H9 (cell line): ENCODE measurements around the gene GIT1. TPM values are rescaled to one million over a fixed set of nuclear protein-coding genes. Genes with fewer than 3 reads are reported as not detected.

ENCODE experiments used
- DNase-seq: peaks from one replicate; pipeline ENCODE4 v3.0.0-alpha.2; 2017
- H2AFZ ChIP-seq: one replicate; pipeline ENCODE4 v1.6.1; 2013; ENCODE audit warnings: mild to moderate bottlenecking, low read length, control low read depth, moderate library complexity
- H2AK5ac ChIP-seq: 2 replicates; pipeline ENCODE4 v1.6.1; 2013; ENCODE audit warnings: low read length, control low read depth, mixed read lengths; ENCODE audit not compliant: insufficient read length
- H2BK120ac ChIP-seq: one replicate; pipeline ENCODE4 v1.6.1; 2013; ENCODE audit warnings: low read depth, mild to moderate bottlenecking, low read length, control low read depth, inconsistent platforms; ENCODE audit not compliant: poor library complexity, severe bottlenecking
- H2BK12ac ChIP-seq: 2 replicates; pipeline ENCODE4 v1.6.1; 2013; ENCODE audit warnings: low read length, control low read depth, mixed read lengths, low read depth; ENCODE audit not compliant: insufficient read length
- H2BK15ac ChIP-seq: 2 replicates; pipeline ENCODE4 v1.6.1; 2013; ENCODE audit warnings: low read depth, low read length, control low read depth
- H2BK20ac ChIP-seq: one replicate; pipeline ENCODE4 v1.6.1; 2013; ENCODE audit warnings: low read depth, mild to moderate bottlenecking, low read length, control low read depth, inconsistent platforms; ENCODE audit not compliant: poor library complexity, severe bottlenecking
- H2BK5ac ChIP-seq: 2 replicates; pipeline ENCODE4 v1.6.1; 2013; ENCODE audit warnings: low read length, control low read depth, mixed read lengths; ENCODE audit not compliant: insufficient read length
- H3K14ac ChIP-seq: 2 replicates; pipeline ENCODE4 v1.6.1; 2013; ENCODE audit warnings: low read length, control low read depth; ENCODE audit not compliant: insufficient read depth
- H3K18ac ChIP-seq: 2 replicates; pipeline ENCODE4 v1.6.1; 2013; ENCODE audit warnings: low read depth, mild to moderate bottlenecking, mixed read lengths, low read length, control low read depth; ENCODE audit not compliant: insufficient read length
- H3K23ac ChIP-seq: 2 replicates; pipeline ENCODE4 v1.6.1; 2013; ENCODE audit warnings: low read length, control low read depth, mixed read lengths, low read depth; ENCODE audit not compliant: insufficient read length
- H3K23me2 ChIP-seq: 2 replicates; pipeline ENCODE4 v1.6.1; 2013; ENCODE audit warnings: low read depth, mild to moderate bottlenecking, mixed read lengths, low read length, control low read depth; ENCODE audit not compliant: insufficient read length, poor library complexity, severe bottlenecking
- H3K27ac ChIP-seq: 2 replicates; pipeline ENCODE4 v1.5.1; 2013; ENCODE audit warnings: low read length, control low read depth, mixed read lengths, low read depth; ENCODE audit not compliant: insufficient read length
- H3K27me3 ChIP-seq: 2 replicates; pipeline ENCODE4 v1.6.1; 2013; ENCODE audit warnings: low read length, control low read depth, inconsistent platforms; ENCODE audit not compliant: insufficient read depth
- H3K4ac ChIP-seq: 2 replicates; pipeline ENCODE4 v1.6.1; 2013; ENCODE audit warnings: low read depth, mild to moderate bottlenecking, control low read depth, inconsistent platforms, low read length, moderate library complexity
- H3K4me1 ChIP-seq: 2 replicates; pipeline ENCODE4 v1.6.1; 2013; ENCODE audit warnings: low read length, control low read depth, inconsistent platforms; ENCODE audit not compliant: insufficient read depth
- H3K4me2 ChIP-seq: 2 replicates; pipeline ENCODE4 v1.6.1; 2013; ENCODE audit warnings: low read length, control low read depth, mixed read lengths; ENCODE audit not compliant: insufficient read length, insufficient read depth
- H3K56ac ChIP-seq: 2 replicates; pipeline ENCODE4 v1.6.1; 2013; ENCODE audit warnings: low read depth, mild to moderate bottlenecking, mixed read lengths, low read length, control low read depth; ENCODE audit not compliant: insufficient read length
- H3K79me1 ChIP-seq: 2 replicates; pipeline ENCODE4 v1.6.1; 2013; ENCODE audit warnings: low read depth, mild to moderate bottlenecking, moderate library complexity, low read length, control low read depth, inconsistent platforms; ENCODE audit not compliant: insufficient read depth, poor library complexity, severe bottlenecking
- H3K79me2 ChIP-seq: 2 replicates; pipeline ENCODE4 v1.6.1; 2013; ENCODE audit warnings: low read length, control low read depth, inconsistent platforms; ENCODE audit not compliant: insufficient read depth
- H3K9ac ChIP-seq: 2 replicates; pipeline ENCODE4 v1.6.1; 2013; ENCODE audit warnings: low read length, control low read depth, mixed read lengths; ENCODE audit not compliant: insufficient read length; ENCODE audit errors: extremely low read depth
- H3K9me3 ChIP-seq: one replicate; pipeline ENCODE4 v1.6.1; 2013; ENCODE audit warnings: low read depth, low read length, inconsistent platforms; ENCODE audit not compliant: control insufficient read depth
- H3T11ph ChIP-seq: one replicate; pipeline ENCODE4 v1.6.1; 2013; ENCODE audit warnings: mild to moderate bottlenecking, low read length, control low read depth, inconsistent platforms
- H4K20me1 ChIP-seq: one replicate; pipeline ENCODE4 v1.6.1; 2013; ENCODE audit not compliant: control insufficient read depth, insufficient read length, insufficient read depth
- H4K5ac ChIP-seq: 2 replicates; pipeline ENCODE4 v1.6.1; 2013; ENCODE audit warnings: low read depth, mild to moderate bottlenecking, mixed read lengths, low read length, control low read depth; ENCODE audit not compliant: insufficient read length
- H4K8ac ChIP-seq: replicated peaks from 2 replicates; pipeline ENCODE4 v1.6.1; 2013; ENCODE audit warnings: low read length, control low read depth, mixed read lengths, low read depth; ENCODE audit not compliant: insufficient read length
- H4K91ac ChIP-seq: 2 replicates; pipeline ENCODE4 v1.6.1; 2013; ENCODE audit warnings: low read depth, mild to moderate bottlenecking, moderate library complexity, mixed read lengths, low read length, control low read depth; ENCODE audit not compliant: insufficient read length
- H3K27ac Mint-ChIP-seq, 3 experiments: 2 replicates in 2 of 3; 3 replicates in 1 of 3; pipeline ENCODE4 v1.8.0; 2020 to 2021; ENCODE audit warnings: mixed read lengths in 3 of 3, mild to moderate bottlenecking in 1 of 3, moderate library complexity in 1 of 3
- H3K27me3 Mint-ChIP-seq: 2 replicates; pipeline ENCODE4 v1.8.0; 2021; ENCODE audit warnings: low read depth, mild to moderate bottlenecking, moderate library complexity, mixed read lengths
- H3K36me3 Mint-ChIP-seq, 3 experiments: 2 replicates in 2 of 3; 3 replicates in 1 of 3; pipeline ENCODE4 v1.8.0; 2020 to 2021; ENCODE audit warnings: low read depth in 3 of 3, mixed read lengths in 3 of 3; ENCODE audit not compliant: insufficient read depth in 1 of 3
- H3K4me1 Mint-ChIP-seq, 2 experiments: 2 replicates each; pipeline ENCODE4 v1.8.0; 2020; ENCODE audit warnings: mixed read lengths in 2 of 2
- H3K4me3 Mint-ChIP-seq, 2 experiments: 2 replicates in 1 of 2; 3 replicates in 1 of 2; pipeline ENCODE4 v1.8.0; 2020 to 2021; ENCODE audit warnings: mild to moderate bottlenecking in 2 of 2, mixed read lengths in 2 of 2, moderate library complexity in 1 of 2
- H3K9me3 Mint-ChIP-seq, 2 experiments: 2 replicates in 1 of 2; 3 replicates in 1 of 2; pipeline ENCODE4 v1.8.0; 2020; ENCODE audit warnings: mild to moderate bottlenecking in 2 of 2, mixed read lengths in 2 of 2, moderate library complexity in 1 of 2
- WGBS: extraction: QIAGEN DNeasy Blood & Tissue Kit; methylation state at CpG from one replicate; pipeline ENCODE4 v1.1.7; 2013; ENCODE audit warnings: missing lambda C conversion rate, low lambda C conversion rate, mixed read lengths; ENCODE audit not compliant: insufficient read length; ENCODE audit errors: extremely low coverage; 5-methylcytosine and 5-hydroxymethylcytosine counted together
- total RNA-seq: library from RNA; stranded (reverse); gene quantifications from 2 replicates; pipeline ENCODE4 v1.2.1, GENCODE V29; 2021
- TF ChIP-seq, protein P1 (sequence below): fragments of 200-600 bp; sonication (generic); conservative IDR thresholded peaks from 3 replicates; pipeline ENCODE4 v1.8.0; 2021; ENCODE audit warnings: antibody characterized with exemption, mild to moderate bottlenecking

The GIT1 gene
- total RNA-seq, 1 experiment from 2014 or later = 47.4 TPM

- H3K27me3 Mint-ChIP-seq = peaks cover 87% of the 10 kb centered on the region
Measured at GRCh38 chr17:29618272-29619065, 29.0 kb upstream of the GIT1 start.

More at GRCh38 chr17:29618272-29619065, 29.0 kb upstream of the GIT1 start:
- H3K4ac ChIP-seq = no peak overlapping the region
- peak overlapping the region; percentile 26 for H3K4me2 ChIP-seq
- no peak overlapping the region for H2AK5ac ChIP-seq
- Mint-ChIP-seq H3K9me3 (no peaks in the 10 kb centered on the region), H3K36me3 (no peaks in the 10 kb centered on the region; a peak in 1 of 7 replicates), H3K27ac (no peak overlapping the region), H3K4me1 (peaks cover 42 to 77% of the 10 kb centered on the region in 2 experiments), H3K4me3 (peak overlapping the region in 1 of 2 experiments; percentile 70; a peak in 3 of 5 replicates)
- no peak overlapping the region for H2BK120ac ChIP-seq
- H3K27ac ChIP-seq = no peak overlapping the region
- H4K91ac ChIP-seq = no peak overlapping the region
- H3K27me3 ChIP-seq = peaks cover 11% of the 10 kb centered on the region
- no peak overlapping the region for H4K5ac ChIP-seq
- no peak overlapping the region for H2BK15ac ChIP-seq
- no peak overlapping the region for H3K9ac ChIP-seq
- H2AFZ ChIP-seq = no peak overlapping the region
- H3K4me1 ChIP-seq = peaks cover 3% of the 10 kb centered on the region; the same call in 1 of the 2 replicates
- no peak overlapping the region for H2BK12ac ChIP-seq
- no peak overlapping the region for H3K14ac ChIP-seq
- no peak for DNase-seq
- H3K79me2 ChIP-seq = no peaks in the 10 kb centered on the region
- H2BK5ac ChIP-seq = no peak overlapping the region
- H4K8ac ChIP-seq = no peak overlapping the region
- no CpG with 5 or more reads among the region's 22 CpGs for WGBS
- no peak overlapping the region for H3K56ac ChIP-seq
- no peak overlapping the region for H3K23ac ChIP-seq
- no peak overlapping the region for H2BK20ac ChIP-seq
- H3K9me3 ChIP-seq = no peaks in the 10 kb centered on the region
- H3T11ph ChIP-seq = no peak overlapping the region
- TF ChIP-seq, protein P1, sequence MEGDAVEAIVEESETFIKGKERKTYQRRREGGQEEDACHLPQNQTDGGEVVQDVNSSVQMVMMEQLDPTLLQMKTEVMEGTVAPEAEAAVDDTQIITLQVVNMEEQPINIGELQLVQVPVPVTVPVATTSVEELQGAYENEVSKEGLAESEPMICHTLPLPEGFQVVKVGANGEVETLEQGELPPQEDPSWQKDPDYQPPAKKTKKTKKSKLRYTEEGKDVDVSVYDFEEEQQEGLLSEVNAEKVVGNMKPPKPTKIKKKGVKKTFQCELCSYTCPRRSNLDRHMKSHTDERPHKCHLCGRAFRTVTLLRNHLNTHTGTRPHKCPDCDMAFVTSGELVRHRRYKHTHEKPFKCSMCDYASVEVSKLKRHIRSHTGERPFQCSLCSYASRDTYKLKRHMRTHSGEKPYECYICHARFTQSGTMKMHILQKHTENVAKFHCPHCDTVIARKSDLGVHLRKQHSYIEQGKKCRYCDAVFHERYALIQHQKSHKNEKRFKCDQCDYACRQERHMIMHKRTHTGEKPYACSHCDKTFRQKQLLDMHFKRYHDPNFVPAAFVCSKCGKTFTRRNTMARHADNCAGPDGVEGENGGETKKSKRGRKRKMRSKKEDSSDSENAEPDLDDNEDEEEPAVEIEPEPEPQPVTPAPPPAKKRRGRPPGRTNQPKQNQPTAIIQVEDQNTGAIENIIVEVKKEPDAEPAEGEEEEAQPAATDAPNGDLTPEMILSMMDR = no peak; the same call in 1 of the 3 replicates
- no peaks in the 10 kb centered on the region for H4K20me1 ChIP-seq
- peaks cover 20% of the 10 kb centered on the region for H3K23me2 ChIP-seq
- H3K79me1 ChIP-seq = no peaks in the 10 kb centered on the region
- H3K18ac ChIP-seq = no peak overlapping the region
